ENCODE results near the gene FAM83G.

FAM83G gene

DNA sequence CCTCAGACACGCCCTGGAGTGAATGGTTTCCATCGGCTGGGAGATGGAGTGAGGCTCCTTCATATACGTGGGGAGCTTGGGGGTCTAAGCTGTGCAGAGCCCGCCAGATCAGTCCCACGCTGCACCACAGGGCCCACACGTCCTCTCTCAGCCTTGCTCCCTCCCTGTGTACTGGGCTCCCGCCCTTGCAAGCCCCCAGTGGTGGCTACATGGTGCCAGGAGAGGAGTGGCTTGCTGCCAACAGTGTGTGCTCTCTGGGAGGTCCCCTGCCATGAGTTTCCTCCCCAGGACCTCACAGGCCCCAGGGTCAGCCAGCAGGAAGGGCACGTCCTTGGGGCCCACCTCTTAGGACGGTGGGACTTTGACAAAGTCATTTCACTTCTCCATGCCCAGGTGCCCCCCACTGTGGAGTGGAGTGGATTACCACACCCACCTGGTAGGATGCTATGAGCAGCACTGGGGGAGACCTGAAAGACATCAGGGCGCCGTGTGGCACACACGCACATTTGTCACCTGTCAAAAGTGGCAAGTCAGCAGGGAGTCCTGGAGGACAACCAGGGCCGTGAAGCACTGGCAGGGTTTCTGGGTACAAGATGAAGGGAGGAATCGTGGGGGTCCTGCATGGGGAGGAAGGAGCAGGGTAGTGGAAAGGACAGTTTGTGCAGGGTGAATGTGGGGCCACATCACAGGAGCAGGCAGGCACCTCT, 38.9 kb downstream of the FAM83G start:
- no peak for DNase-seq (ENCODE audit: low read depth)
- TF ChIP-seq, protein P1, sequence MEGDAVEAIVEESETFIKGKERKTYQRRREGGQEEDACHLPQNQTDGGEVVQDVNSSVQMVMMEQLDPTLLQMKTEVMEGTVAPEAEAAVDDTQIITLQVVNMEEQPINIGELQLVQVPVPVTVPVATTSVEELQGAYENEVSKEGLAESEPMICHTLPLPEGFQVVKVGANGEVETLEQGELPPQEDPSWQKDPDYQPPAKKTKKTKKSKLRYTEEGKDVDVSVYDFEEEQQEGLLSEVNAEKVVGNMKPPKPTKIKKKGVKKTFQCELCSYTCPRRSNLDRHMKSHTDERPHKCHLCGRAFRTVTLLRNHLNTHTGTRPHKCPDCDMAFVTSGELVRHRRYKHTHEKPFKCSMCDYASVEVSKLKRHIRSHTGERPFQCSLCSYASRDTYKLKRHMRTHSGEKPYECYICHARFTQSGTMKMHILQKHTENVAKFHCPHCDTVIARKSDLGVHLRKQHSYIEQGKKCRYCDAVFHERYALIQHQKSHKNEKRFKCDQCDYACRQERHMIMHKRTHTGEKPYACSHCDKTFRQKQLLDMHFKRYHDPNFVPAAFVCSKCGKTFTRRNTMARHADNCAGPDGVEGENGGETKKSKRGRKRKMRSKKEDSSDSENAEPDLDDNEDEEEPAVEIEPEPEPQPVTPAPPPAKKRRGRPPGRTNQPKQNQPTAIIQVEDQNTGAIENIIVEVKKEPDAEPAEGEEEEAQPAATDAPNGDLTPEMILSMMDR (IDR thresholded peaks at IDR 0.05; ENCODE audit: low read length, missing control alignments), result no peak
- H3K4me3 ChIP-seq (replicated peaks; ENCODE audit: low read depth, low read length), result no peak overlapping the region

DNA sequence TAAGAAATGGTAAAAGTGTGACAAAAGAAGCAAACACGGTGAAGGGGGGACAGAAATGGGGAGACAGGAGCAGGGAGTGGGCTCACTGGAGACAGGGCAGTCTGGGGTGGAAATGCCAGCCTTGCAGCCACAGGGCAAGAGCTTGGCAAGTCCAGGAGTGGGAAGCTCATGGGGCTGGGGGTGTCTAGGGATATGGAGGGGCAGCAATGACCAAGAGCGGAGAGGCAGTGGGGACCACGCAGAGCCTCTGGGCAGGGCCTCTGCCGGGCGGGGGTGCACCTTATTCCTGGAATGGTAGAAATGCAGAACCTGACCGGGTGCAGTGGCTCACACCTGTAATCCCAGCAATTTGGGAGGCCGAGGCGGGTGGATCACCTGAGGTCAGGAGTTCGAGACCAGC, 40.0 kb downstream of the FAM83G start:
- H3K4me3 ChIP-seq (replicated peaks; ENCODE audit: low read depth, low read length), result no peak overlapping the region
- TF ChIP-seq, protein P1 (IDR thresholded peaks at IDR 0.05; ENCODE audit: low read length, missing control alignments), result no peak
- DNase-seq (ENCODE audit: low read depth), result no peak

DNA sequence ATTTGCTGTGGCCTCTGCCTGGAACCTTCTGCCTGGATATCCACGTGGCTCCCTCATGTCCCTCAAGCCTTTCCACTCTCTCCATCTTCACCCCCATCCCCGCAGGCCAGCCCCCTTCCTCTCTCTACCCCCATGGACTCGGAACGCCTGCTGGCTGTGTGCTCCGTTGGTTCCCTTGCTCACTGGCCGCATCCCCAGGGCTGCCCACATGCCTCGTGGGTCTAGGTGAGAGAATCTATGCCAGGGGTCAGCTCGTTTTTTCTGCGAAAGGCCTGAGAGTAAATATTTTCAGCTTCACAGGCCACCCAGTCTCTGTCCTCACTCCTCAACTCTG, 40.6 kb downstream of the FAM83G start:
- no peak overlapping the region for H3K4me3 ChIP-seq (replicated peaks; ENCODE audit: low read depth, low read length)
- DNase-seq (ENCODE audit: low read depth), result no peak
- TF ChIP-seq, protein P1 (IDR thresholded peaks at IDR 0.05; ENCODE audit: low read length, missing control alignments), result no peak

DNA sequence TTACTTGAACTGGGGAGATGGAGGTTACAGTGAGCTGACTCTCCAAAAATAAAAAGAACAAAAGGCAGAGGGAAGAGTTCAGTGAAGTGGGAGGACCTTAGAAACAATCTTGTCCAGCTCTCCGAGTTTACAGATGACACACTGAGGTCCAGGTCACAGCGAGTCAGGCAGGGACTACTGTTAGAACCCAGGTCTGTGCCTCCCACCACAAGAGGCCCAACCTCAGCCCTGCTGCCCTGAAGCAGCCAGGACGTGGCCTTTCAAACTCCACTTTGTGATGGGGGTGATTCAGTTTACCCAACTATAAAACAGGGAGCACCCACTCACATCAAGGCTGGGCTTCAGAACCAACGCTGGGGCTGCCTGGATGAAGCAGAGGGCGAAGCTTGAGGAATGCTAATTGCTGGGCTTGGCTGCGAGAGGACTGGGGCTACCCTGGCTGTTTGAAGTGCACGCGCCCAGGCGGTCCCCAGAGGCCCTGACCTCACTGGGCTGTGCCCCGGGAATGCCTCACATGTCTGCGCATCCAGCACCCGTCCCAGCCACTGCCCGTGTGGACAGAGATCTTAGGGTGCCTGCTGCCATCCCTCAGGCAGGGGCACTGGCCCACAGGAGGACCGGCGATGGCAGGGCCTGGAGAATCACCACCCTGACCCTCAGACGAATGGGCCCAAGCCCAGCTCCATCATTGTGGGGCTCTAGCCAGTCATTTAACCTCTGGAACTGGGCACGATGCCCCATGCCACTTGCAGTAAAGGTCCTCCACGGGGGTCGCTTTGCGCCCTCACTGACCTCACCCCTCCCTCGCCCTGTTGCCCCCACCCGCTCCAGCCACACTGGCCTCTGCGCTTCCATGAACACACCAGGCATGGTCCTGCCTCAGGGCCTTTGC, 41.2 kb downstream of the FAM83G start:
- DNase-seq (ENCODE audit: low read depth), result no peak
- TF ChIP-seq, protein P1 (IDR thresholded peaks at IDR 0.05; ENCODE audit: low read length, missing control alignments), result no peak
- no peak overlapping the region for H3K4me3 ChIP-seq (replicated peaks; ENCODE audit: low read depth, low read length)

DNA sequence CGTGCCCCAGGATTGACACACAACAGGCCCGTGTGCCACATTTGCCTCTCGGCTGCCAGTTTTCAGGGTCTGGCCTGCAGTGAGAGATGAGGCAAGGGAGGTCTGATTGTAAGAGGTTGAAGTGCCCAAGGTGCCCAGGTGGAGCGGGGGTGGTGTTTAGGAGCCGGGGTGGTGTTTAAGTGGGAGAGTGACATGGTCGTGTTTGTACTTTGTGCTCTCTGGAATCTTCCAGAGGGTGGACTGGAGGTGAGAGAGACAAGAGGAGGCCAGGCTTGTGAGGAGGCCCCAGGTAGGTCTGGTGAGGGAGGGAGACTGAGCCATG, 42.1 kb downstream of the FAM83G start:
- TF ChIP-seq, protein P1 (IDR thresholded peaks at IDR 0.05; ENCODE audit: low read length, missing control alignments), result no peak
- H3K4me3 ChIP-seq (replicated peaks; ENCODE audit: low read depth, low read length), result no peak overlapping the region
- DNase-seq (ENCODE audit: low read depth), result no peak

DNA sequence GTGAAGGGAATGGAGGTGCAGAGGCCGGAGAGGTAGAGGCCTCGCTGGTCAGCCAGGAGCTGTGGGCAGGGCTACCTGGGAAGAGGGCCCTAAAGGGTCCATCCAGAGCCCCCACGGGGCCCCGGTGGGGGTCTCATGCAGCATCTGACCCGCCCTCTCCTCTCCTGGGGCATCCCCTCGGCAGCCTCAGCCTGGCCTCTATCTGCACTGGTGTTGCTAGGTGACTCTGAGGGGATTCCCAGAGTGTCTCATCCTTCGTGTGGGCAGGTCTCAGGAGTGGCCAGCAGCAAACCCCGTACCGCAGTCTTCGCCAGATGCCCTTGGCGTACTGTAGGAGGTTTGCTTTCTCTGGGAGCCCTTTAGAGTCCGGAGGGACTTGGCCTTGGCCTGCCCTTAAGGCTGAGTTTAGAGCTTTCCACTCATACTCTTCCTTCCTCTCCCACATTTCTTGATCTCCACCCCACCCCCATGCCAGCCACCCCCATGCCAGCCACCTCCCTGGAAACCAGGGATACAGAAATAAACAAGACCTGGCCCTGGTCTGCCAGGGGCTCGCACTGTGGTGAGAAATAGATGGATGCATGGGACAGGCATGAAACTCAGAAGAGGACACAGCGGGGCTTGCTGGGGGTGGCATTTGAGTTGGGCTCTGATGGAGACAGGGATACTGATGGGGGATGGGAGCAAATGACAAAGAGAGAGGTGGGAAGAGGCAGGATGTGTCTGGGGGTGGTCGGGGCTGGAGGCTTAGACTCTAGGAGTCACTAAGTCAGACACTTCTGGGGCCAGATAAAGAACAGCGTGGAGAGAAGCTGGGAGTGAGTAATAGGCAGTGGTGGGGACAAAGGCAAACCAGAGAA, 42.7 kb downstream of the FAM83G start:
- no peak overlapping the region for H3K4me3 ChIP-seq (replicated peaks; ENCODE audit: low read depth, low read length)
- TF ChIP-seq, protein P1 (IDR thresholded peaks at IDR 0.05; ENCODE audit: low read length, missing control alignments), result no peak
- no peak for DNase-seq (ENCODE audit: low read depth)
